Esophagus squamous epithelium (tissue), 5 donors: ENCODE measurements around the gene PLXNB3. TPM values are rescaled to one million over a fixed set of nuclear protein-coding genes. Genes with fewer than 3 reads are reported as not detected.
A peak's percentile ranks its signal among the peaks of the same experiment; 100 is the strongest.
"Not testable (repeated sequence)": the region's sequence is repeated elsewhere in the genome, so short reads cannot be mapped to it uniquely, and the experiment has no call there.

Experiments used
- DNase-seq: peaks from one replicate; lab custom pipeline; 2025; lab: John Stamatoyannopoulos, UW
- H3K27ac ChIP-seq, 4 donors: fragments of 200-600 bp; sonication (generic); one replicate each; pipeline ENCODE4 v1.5.1; 2016 to 2019; ENCODE audit warnings: mild to moderate bottlenecking in 1 of 4
- H3K27me3 ChIP-seq, 4 donors: fragments of 200-600 bp; sonication (generic); 1 replicate in 3 of 4; 2 replicates in 1 of 4; pipeline versions ENCODE4 v1.5.1 to v1.6.0; 2017 to 2021; ENCODE audit warnings: antibody characterized with exemption in 1 of 4
- H3K36me3 ChIP-seq, 3 donors: fragments of 200-600 bp; sonication (generic); one replicate each; pipeline ENCODE4 v1.5.1; 2016 to 2019
- H3K4me1 ChIP-seq, 3 donors: fragments of 200-600 bp; sonication (generic); one replicate each; pipeline ENCODE4 v1.5.1; 2017 to 2019
- H3K4me3 ChIP-seq, 4 donors: fragments of 200-600 bp; sonication (generic); 1 replicate in 3 of 4; 2 replicates in 1 of 4; pipeline ENCODE4 v1.5.1; 2016 to 2019; ENCODE audit warnings: mild to moderate bottlenecking in 2 of 4, moderate library complexity in 1 of 4
- H3K9me3 ChIP-seq, 3 donors: fragments of 200-600 bp; sonication (generic); one replicate each; pipeline ENCODE4 v1.5.1; 2016 to 2019
- CTCF ChIP-seq, 6 experiments: fragments of 450-650 bp in 4 of 6; fragments of 200-600 bp in 2 of 6; sonication (generic) in 2 of 6; IDR thresholded peaks; one replicate each; pipeline ENCODE4 v1.5.1; 2016 to 2019; ENCODE audit warnings: antibody characterized with exemption in 6 of 6, mild to moderate bottlenecking in 4 of 6, moderate library complexity in 4 of 6
- POLR2A ChIP-seq, 4 donors: fragments of 450-650 bp; IDR thresholded peaks; one replicate each; pipeline ENCODE4 v1.6.1; 2017; ENCODE audit warnings: antibody characterized with exemption in 4 of 4, mild to moderate bottlenecking in 4 of 4, moderate library complexity in 3 of 4
- WGBS, 2 donors: methylation state at CpG; one replicate each; pipeline ENCODE4 v1.1.5; 2018; 5-methylcytosine and 5-hydroxymethylcytosine counted together
- intact Hi-C: fragments of 100-400 bp; cut with DNase I; formaldehyde crosslinking; loops from one replicate; pipeline ENCODE4 v1.15.0; 2022
- total RNA-seq, 4 donors: library from RNA; depleted of rRNA; stranded (reverse); fragments of >200 nt; gene quantifications; one replicate each; pipeline ENCODE4 v1.1.0, GENCODE V29; 2016
- donor health status: DM: yes; HTN: yes; CAD: no.

PLXNB3 gene
- total RNA-seq, 4 donors from 2014 or later, result 3.2 to 13.4 (median 6.9) TPM

- no peaks in the 10 kb centered on the region for H3K9me3 ChIP-seq
- H3K4me3 ChIP-seq, result no peak overlapping the region
- peaks cover 0 to 6% (median 0%) of the 10 kb centered on the region in 3 donors for H3K36me3 ChIP-seq
- no peak for TF ChIP-seq CTCF (IDR thresholded peaks at IDR 0.05)
- TF ChIP-seq POLR2A (IDR thresholded peaks at IDR 0.05), result no peak
- H3K27me3 ChIP-seq, result no peaks in the 10 kb centered on the region
- WGBS, 2 donors, result 96 to 100% methylated on average over 3 to 4 of the region's 23 CpGs
- DNase-seq, result no peak
- no peak overlapping the region for H3K27ac ChIP-seq
- intact Hi-C loops, result no loop called here
- peaks cover 27 to 47% (median 37%) of the 10 kb centered on the region in 3 donors for H3K4me1 ChIP-seq
Observed at GRCh38 chrX:153728951-153729631, 35.0 kb upstream of the PLXNB3 start.

- DNase-seq, H3K4me3 ChIP-seq, H3K36me3 ChIP-seq, H3K27ac ChIP-seq, H3K27me3 ChIP-seq, H3K9me3 ChIP-seq, intact Hi-C loops: not testable (repeated sequence)
- peaks cover 25 to 43% (median 35%) of the 10 kb centered on the region in 3 donors for H3K4me1 ChIP-seq
- 88 to 96% methylated on average over 3 to 15 of the region's 23 CpGs for WGBS, 2 donors
Observed at GRCh38 chrX:153730115-153730514, 33.9 kb upstream of the PLXNB3 start.

GRCh38 chrX:153731117-153731844 is 32.8 kb upstream of the PLXNB3 start:
- DNase-seq, result no peak
- intact Hi-C loops, result no loop called here
- WGBS, 2 donors, result 60 to 76% methylated on average over 6 of the region's 6 CpGs
- H3K27ac ChIP-seq, result no peak overlapping the region
- H3K9me3 ChIP-seq, result no peaks in the 10 kb centered on the region
- no peaks in the 10 kb centered on the region for H3K27me3 ChIP-seq
- TF ChIP-seq CTCF (IDR thresholded peaks at IDR 0.05) (no peak), POLR2A (IDR thresholded peaks at IDR 0.05) (no peak)
- no peak overlapping the region for H3K4me3 ChIP-seq
- H3K36me3 ChIP-seq, result peaks cover 0 to 6% (median 0%) of the 10 kb centered on the region in 3 donors
- peaks cover 16 to 31% (median 23%) of the 10 kb centered on the region in 3 donors for H3K4me1 ChIP-seq

GRCh38 chrX:153731845-153732215 is 32.2 kb upstream of the PLXNB3 start:
- H3K4me1 ChIP-seq, result peaks cover 11 to 26% (median 18%) of the 10 kb centered on the region in 3 donors
- intact Hi-C loops, result no loop called here
- 75 to 76% methylated on average over 2 to 3 of the region's 3 CpGs for WGBS, 2 donors
- H3K9me3 ChIP-seq, result no peaks in the 10 kb centered on the region
- TF ChIP-seq POLR2A (IDR thresholded peaks at IDR 0.05), result no peak
- H3K27ac ChIP-seq, result peak overlapping the region in 2 of 4 donors; percentile 22 to 60
- peaks cover 0 to 6% (median 0%) of the 10 kb centered on the region in 3 donors for H3K36me3 ChIP-seq
- H3K27me3 ChIP-seq, result no peaks in the 10 kb centered on the region
- no peak overlapping the region for H3K4me3 ChIP-seq
- DNase-seq, result no peak

- H3K4me3 ChIP-seq, result no peak overlapping the region
- DNase-seq, result no peak
- intact Hi-C loops, result no loop called here
- 80% methylated on average over 1 of the region's 14 CpGs; no CpG with 5 or more reads in 1 of the 2 donors for WGBS, 2 donors
- peak overlapping the region in 2 of 4 donors; percentile 22 to 60 for H3K27ac ChIP-seq
- H3K9me3 ChIP-seq, result no peaks in the 10 kb centered on the region
- H3K27me3 ChIP-seq, result no peaks in the 10 kb centered on the region
- H3K36me3 ChIP-seq, result peaks cover 0 to 6% (median 0%) of the 10 kb centered on the region in 3 donors
- TF ChIP-seq POLR2A (IDR thresholded peaks at IDR 0.05) (no peak), CTCF (IDR thresholded peaks at IDR 0.05) (no peak)
- H3K4me1 ChIP-seq, result peaks cover 7 to 20% (median 12%) of the 10 kb centered on the region in 3 donors
Observed at GRCh38 chrX:153732401-153732800, 31.6 kb upstream of the PLXNB3 start.
